ENCODE results near the gene C2orf49. TPM values are rescaled to one million over a fixed set of nuclear protein-coding genes. Genes with fewer than 3 reads are reported as not detected.

The C2orf49 gene
- polyA plus RNA-seq, 3 donors = 8.1 to 10.4 (median 8.6) TPM

DNA sequence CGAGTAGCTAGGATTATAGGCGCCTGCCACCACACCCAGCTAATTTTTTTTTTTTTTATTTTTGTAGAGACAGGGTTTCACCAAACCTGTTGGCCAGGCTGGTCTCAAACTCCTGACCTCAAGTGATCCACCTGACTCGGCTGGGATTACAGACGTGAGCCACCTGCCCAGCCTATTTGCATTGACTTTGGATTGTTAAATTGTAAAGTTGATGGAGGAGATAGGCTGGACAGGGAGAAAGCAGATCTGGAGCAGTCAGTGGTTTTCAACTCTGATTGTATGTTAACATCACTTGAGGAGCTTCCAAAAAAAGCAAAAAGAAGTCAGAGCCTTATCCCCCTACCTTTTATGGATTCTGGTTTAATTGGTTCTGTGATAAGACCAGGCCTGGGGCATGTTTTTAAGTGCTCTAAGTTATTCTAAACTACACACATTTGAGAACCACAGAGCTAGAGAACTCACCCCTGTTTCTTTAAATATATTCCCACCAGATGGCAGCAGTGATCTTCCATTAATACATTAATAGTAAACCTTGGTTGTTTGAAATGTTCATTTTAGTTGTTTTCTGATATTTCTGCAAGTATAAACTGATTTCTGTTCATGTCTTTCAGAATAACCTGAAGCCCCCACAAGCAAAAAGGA lies 7.5 kb downstream of the C2orf49 start:
- H3K9ac ChIP-seq (ENCODE audit: insufficient read depth, low read length, poor library complexity, severe bottlenecking) = no peak overlapping the region
- no peaks in the 10 kb centered on the region for H3K4me1 ChIP-seq (ENCODE audit: control insufficient read depth in 1 of 2, insufficient read depth in 2 of 2, low read length in 2 of 2)
- WGBS (ENCODE audit: insufficient coverage) = no CpG with 5 or more reads among the region's 4 CpGs
- Mint-ChIP-seq H3K9me3 (no peaks in the 10 kb centered on the region), H3K4me3 (no peak overlapping the region), H3K27ac (peak overlapping the region in 1 of 7 donors; percentile 46), H3K36me3 (peaks cover 81 to 83% of the 10 kb centered on the region in 2 donors), H3K27me3 (ENCODE audit: low read depth in 3 of 3) (no peaks in the 10 kb centered on the region), H3K4me1 (no peaks in the 10 kb centered on the region)
- no peak overlapping the region for H3K27ac ChIP-seq (ENCODE audit: low read depth in 1 of 2, low read length in 2 of 2)
- H3K4me2 ChIP-seq (replicated peaks; ENCODE audit: extremely low read depth, low read length, poor library complexity, severe bottlenecking) = no peak overlapping the region
- TF ChIP-seq, protein P1, sequence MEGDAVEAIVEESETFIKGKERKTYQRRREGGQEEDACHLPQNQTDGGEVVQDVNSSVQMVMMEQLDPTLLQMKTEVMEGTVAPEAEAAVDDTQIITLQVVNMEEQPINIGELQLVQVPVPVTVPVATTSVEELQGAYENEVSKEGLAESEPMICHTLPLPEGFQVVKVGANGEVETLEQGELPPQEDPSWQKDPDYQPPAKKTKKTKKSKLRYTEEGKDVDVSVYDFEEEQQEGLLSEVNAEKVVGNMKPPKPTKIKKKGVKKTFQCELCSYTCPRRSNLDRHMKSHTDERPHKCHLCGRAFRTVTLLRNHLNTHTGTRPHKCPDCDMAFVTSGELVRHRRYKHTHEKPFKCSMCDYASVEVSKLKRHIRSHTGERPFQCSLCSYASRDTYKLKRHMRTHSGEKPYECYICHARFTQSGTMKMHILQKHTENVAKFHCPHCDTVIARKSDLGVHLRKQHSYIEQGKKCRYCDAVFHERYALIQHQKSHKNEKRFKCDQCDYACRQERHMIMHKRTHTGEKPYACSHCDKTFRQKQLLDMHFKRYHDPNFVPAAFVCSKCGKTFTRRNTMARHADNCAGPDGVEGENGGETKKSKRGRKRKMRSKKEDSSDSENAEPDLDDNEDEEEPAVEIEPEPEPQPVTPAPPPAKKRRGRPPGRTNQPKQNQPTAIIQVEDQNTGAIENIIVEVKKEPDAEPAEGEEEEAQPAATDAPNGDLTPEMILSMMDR (IDR thresholded peaks at IDR 0.05) = peak; percentile 21
- intact Hi-C loops (cut with micrococcal nuclease) = no loop called here
- H3K27me3 ChIP-seq (ENCODE audit: control insufficient read depth in 2 of 2, insufficient read depth in 2 of 2, low read length in 2 of 2) = no peaks in the 10 kb centered on the region
- H3K79me2 ChIP-seq (ENCODE audit: insufficient read depth, low read length) = peaks cover 6% of the 10 kb centered on the region
- H2AFZ ChIP-seq (ENCODE audit: insufficient read depth, low read depth, low read length, poor library complexity, severe bottlenecking) = no peak overlapping the region
- no peaks in the 10 kb centered on the region for H4K20me1 ChIP-seq (ENCODE audit: insufficient read depth, low read length)
- H3K9me3 ChIP-seq (replicated peaks in 1 of 2; ENCODE audit: control insufficient read depth in 1 of 2, insufficient read depth in 1 of 2, low read length in 2 of 2) = no peaks in the 10 kb centered on the region
- H3K4me3 ChIP-seq (replicated peaks in 1 of 3; ENCODE audit: low read depth in 2 of 3, low read length in 3 of 3) = no peak overlapping the region
- H3K36me3 ChIP-seq (replicated peaks in 1 of 2; ENCODE audit: control insufficient read depth in 1 of 2, insufficient read depth in 2 of 2, low read length in 2 of 2) = peaks cover 88 to 97% of the 10 kb centered on the region in 2 donors
- no peak for DNase-seq

DNA sequence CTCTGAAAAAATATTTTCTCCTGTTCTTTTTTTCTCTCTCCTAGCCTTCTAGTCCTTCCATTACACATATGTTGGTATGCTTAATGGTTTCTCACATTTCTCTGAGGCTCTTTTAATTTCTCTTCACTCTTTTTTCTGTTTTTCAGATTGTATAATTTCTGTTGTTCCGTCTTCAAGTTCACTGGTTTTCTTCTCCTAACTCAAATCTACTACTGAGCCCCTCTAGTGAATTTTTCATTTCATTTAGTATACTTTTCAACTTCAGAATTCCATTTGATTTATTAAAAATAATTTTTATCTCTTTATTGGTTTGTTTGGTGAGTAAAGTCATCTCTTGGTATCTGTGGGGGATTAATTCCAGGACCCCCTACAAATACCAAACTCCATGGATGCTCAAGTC lies 19.8 kb downstream of the C2orf49 start:
- Histone ChIP-seq H3K4me1 (ENCODE audit: control insufficient read depth in 1 of 2, insufficient read depth in 2 of 2, low read length in 2 of 2) (no peaks in the 10 kb centered on the region), H3K9ac (ENCODE audit: insufficient read depth, low read length, poor library complexity, severe bottlenecking) (no peak overlapping the region), H2AFZ (ENCODE audit: insufficient read depth, low read depth, low read length, poor library complexity, severe bottlenecking) (no peak overlapping the region), H3K27me3 (ENCODE audit: control insufficient read depth in 2 of 2, insufficient read depth in 2 of 2, low read length in 2 of 2) (no peaks in the 10 kb centered on the region), H3K36me3 (replicated peaks in 1 of 2; ENCODE audit: control insufficient read depth in 1 of 2, insufficient read depth in 2 of 2, low read length in 2 of 2) (peaks cover 32 to 84% of the 10 kb centered on the region in 2 donors), H4K20me1 (ENCODE audit: insufficient read depth, low read length) (no peaks in the 10 kb centered on the region), H3K79me2 (ENCODE audit: insufficient read depth, low read length) (no peaks in the 10 kb centered on the region), H3K9me3 (replicated peaks in 1 of 2; ENCODE audit: control insufficient read depth in 1 of 2, insufficient read depth in 1 of 2, low read length in 2 of 2) (peaks cover 0 to 10% of the 10 kb centered on the region in 2 donors), H3K4me2 (replicated peaks; ENCODE audit: extremely low read depth, low read length, poor library complexity, severe bottlenecking) (no peak overlapping the region), H3K4me3 (replicated peaks in 1 of 3; ENCODE audit: low read depth in 2 of 3, low read length in 3 of 3) (no peak overlapping the region), H3K27ac (ENCODE audit: low read depth in 1 of 2, low read length in 2 of 2) (no peak overlapping the region)
- no peak for DNase-seq
- Mint-ChIP-seq H3K4me1 (no peaks in the 10 kb centered on the region), H3K27me3 (ENCODE audit: low read depth in 3 of 3) (peaks cover 0 to 2% (median 0%) of the 10 kb centered on the region in 3 donors), H3K9me3 (peaks cover 7 to 17% (median 8%) of the 10 kb centered on the region in 7 donors), H3K27ac (no peak overlapping the region), H3K4me3 (no peak overlapping the region), H3K36me3 (peaks cover 57 to 82% of the 10 kb centered on the region in 2 donors)
- no CpG with 5 or more reads among the region's 1 CpG for WGBS (ENCODE audit: insufficient coverage)
- TF ChIP-seq, protein P1 (IDR thresholded peaks at IDR 0.05) = no peak
- intact Hi-C loops (cut with micrococcal nuclease) = no loop called here
